Jurkat, Clone E6-1 (cell line): Measurements from ENCODE around the gene EEF2KMT.
"Not testable (repeated sequence)": the region's sequence is repeated elsewhere in the genome, so short reads cannot be mapped to it uniquely, and the experiment has no call there.

Source experiments
- DNase-seq: peaks from one replicate; pipeline ENCODE4 v3.0.0-alpha.2; 2011; ENCODE audit warnings: low read depth, low spot score
- H3K4me3 ChIP-seq: 2 replicates; pipeline ENCODE4 v1.5.1; 2011; ENCODE audit warnings: mild to moderate bottlenecking, low read length, control low read depth, moderate library complexity

Gene EEF2KMT

GRCh38 chr16:5054876-5055865, 42.4 kb downstream of the EEF2KMT start:
- no peak for DNase-seq
- no peak overlapping the region for H3K4me3 ChIP-seq

GRCh38 chr16:5046914-5047313, 50.7 kb downstream of the EEF2KMT start:
- no peak for DNase-seq
- no peak overlapping the region for H3K4me3 ChIP-seq

- H3K4me3 ChIP-seq = no peak overlapping the region
- no peak for DNase-seq
Measured at GRCh38 chr16:5045499-5046115, 52.0 kb downstream of the EEF2KMT start.

- H3K4me3 ChIP-seq, DNase-seq: not testable (repeated sequence)
Measured at GRCh38 chr16:5044581-5044980, 53.0 kb downstream of the EEF2KMT start.

- no peak overlapping the region for H3K4me3 ChIP-seq
- no peak for DNase-seq
Measured at GRCh38 chr16:5044011-5044540, 53.5 kb downstream of the EEF2KMT start.

GRCh38 chr16:5042574-5043171, 54.9 kb downstream of the EEF2KMT start:
- no peak overlapping the region for H3K4me3 ChIP-seq
- DNase-seq = no peak

GRCh38 chr16:5041600-5042133, 55.9 kb downstream of the EEF2KMT start:
- H3K4me3 ChIP-seq = no peak overlapping the region
- DNase-seq = no peak

GRCh38 chr16:5040451-5040850, 57.1 kb downstream of the EEF2KMT start:
- DNase-seq = no peak
- H3K4me3 ChIP-seq = no peak overlapping the region

- DNase-seq = no peak
- H3K4me3 ChIP-seq = no peak overlapping the region
Measured at GRCh38 chr16:5036228-5037156, 61.1 kb downstream of the EEF2KMT start.

- no peak for DNase-seq
- no peak overlapping the region for H3K4me3 ChIP-seq
Measured at GRCh38 chr16:5035909-5036227, 61.7 kb downstream of the EEF2KMT start.
